Liver (tissue), 9 donors: ENCODE measurements around the gene CD109. TPM values are rescaled to one million over a fixed set of nuclear protein-coding genes. Genes with fewer than 3 reads are reported as not detected.

ENCODE experiments used
- DNase-seq: peaks from one replicate; pipeline ENCODE4 v3.0.0-alpha.2; 2017; ENCODE audit warnings: low spot score
- H3K27ac ChIP-seq, 2 donors: one replicate each; pipeline ENCODE4 v1.7.0; 2013; ENCODE audit warnings: inconsistent platforms in 2 of 2, low read length in 2 of 2, control low read depth in 1 of 2, low read depth in 1 of 2, mild to moderate bottlenecking in 1 of 2
- H3K27me3 ChIP-seq, 4 donors: one replicate each; pipeline versions ENCODE4 v1.6.1 to v1.7.0; 2013; ENCODE audit warnings: low read length in 3 of 4, inconsistent platforms in 1 of 4, mild to moderate bottlenecking in 1 of 4, moderate library complexity in 1 of 4; ENCODE audit not compliant: control insufficient read depth in 4 of 4, insufficient read depth in 4 of 4
- H3K36me3 ChIP-seq, 4 donors: one replicate each; pipeline versions ENCODE4 v1.6.1 to v1.7.0; 2013; ENCODE audit warnings: low read length in 3 of 4, mild to moderate bottlenecking in 3 of 4, low read depth in 1 of 4, moderate library complexity in 1 of 4; ENCODE audit not compliant: control insufficient read depth in 4 of 4, insufficient read depth in 3 of 4
- H3K4me1 ChIP-seq, 4 donors: one replicate each; pipeline versions ENCODE4 v1.6.1 to v1.7.0; 2013; ENCODE audit warnings: low read length in 3 of 4, mild to moderate bottlenecking in 3 of 4, moderate library complexity in 1 of 4; ENCODE audit not compliant: control insufficient read depth in 4 of 4, insufficient read depth in 4 of 4
- H3K4me3 ChIP-seq, 3 donors: one replicate each; pipeline versions ENCODE4 v1.6.1 to v1.7.0; 2013; ENCODE audit warnings: low read length in 3 of 3, control low read depth in 1 of 3, low read depth in 1 of 3, mild to moderate bottlenecking in 1 of 3
- H3K9ac ChIP-seq, 2 donors: one replicate each; pipeline ENCODE4 v1.7.0; 2013; ENCODE audit warnings: low read length in 2 of 2, mild to moderate bottlenecking in 2 of 2, moderate library complexity in 2 of 2, control low read depth in 1 of 2, low read depth in 1 of 2
- H3K9me3 ChIP-seq, 4 donors: one replicate each; pipeline versions ENCODE4 v1.6.1 to v1.7.0; 2013; ENCODE audit warnings: low read length in 3 of 4; ENCODE audit not compliant: control insufficient read depth in 4 of 4
- EGR1 ChIP-seq, 2 donors: IDR thresholded peaks; 2 replicates each; pipeline ENCODE4 v1.6.1; 2016 to 2018; ENCODE audit warnings: antibody characterized with exemption in 2 of 2, low read depth in 2 of 2
- FOXA1 ChIP-seq: IDR thresholded peaks from 2 replicates; pipeline ENCODE4 v1.6.1; 2016; ENCODE audit warnings: antibody characterized with exemption
- FOXA2 ChIP-seq: IDR thresholded peaks from 2 replicates; pipeline ENCODE4 v1.6.1; 2016; ENCODE audit warnings: antibody characterized with exemption
- GABPA ChIP-seq, 2 donors: IDR thresholded peaks in 1 of 2; conservative IDR thresholded peaks in 1 of 2; 2 replicates each; pipeline ENCODE4 v1.6.1; 2016; ENCODE audit warnings: antibody characterized with exemption in 2 of 2, mild to moderate bottlenecking in 1 of 2, moderate library complexity in 1 of 2
- HNF4A ChIP-seq, 2 donors: conservative IDR thresholded peaks; 2 replicates each; pipeline ENCODE4 v1.6.1; 2016; ENCODE audit warnings: antibody characterized with exemption in 2 of 2, mild to moderate bottlenecking in 2 of 2
- HNF4G ChIP-seq: IDR thresholded peaks from 2 replicates; pipeline ENCODE4 v1.6.1; 2016; ENCODE audit warnings: antibody characterized with exemption
- JUND ChIP-seq, 2 donors: IDR thresholded peaks; 2 replicates each; pipeline ENCODE4 v1.6.1; 2016; ENCODE audit warnings: antibody characterized with exemption in 2 of 2
- NR2F2 ChIP-seq: IDR thresholded peaks from 2 replicates; pipeline ENCODE4 v1.6.1; 2016; ENCODE audit warnings: antibody characterized with exemption
- RAD21 ChIP-seq, 2 donors: IDR thresholded peaks; 2 replicates each; pipeline ENCODE4 v1.6.1; 2016; ENCODE audit warnings: antibody characterized with exemption in 2 of 2, mild to moderate bottlenecking in 2 of 2
- RXRA ChIP-seq, 2 donors: IDR thresholded peaks; 2 replicates each; pipeline ENCODE4 v1.6.1; 2017 to 2018; ENCODE audit warnings: antibody characterized with exemption in 2 of 2, mild to moderate bottlenecking in 1 of 2
- SP1 ChIP-seq: IDR thresholded peaks from 2 replicates; pipeline ENCODE4 v1.6.1; 2018; ENCODE audit warnings: antibody characterized with exemption, mild to moderate bottlenecking
- TAF1 ChIP-seq: conservative IDR thresholded peaks from 2 replicates; pipeline ENCODE4 v1.6.1; 2016; ENCODE audit warnings: antibody characterized with exemption, mild to moderate bottlenecking
- YY1 ChIP-seq: IDR thresholded peaks from 2 replicates; pipeline ENCODE4 v1.6.1; 2016; ENCODE audit warnings: antibody characterized with exemption, mild to moderate bottlenecking
- WGBS: extraction: QIAGEN DNeasy Blood & Tissue Kit; methylation state at CpG from one replicate; pipeline ENCODE4 v1.1.7; 2013; 5-methylcytosine and 5-hydroxymethylcytosine counted together
- polyA plus RNA-seq, 2 donors: library from polyadenylated mRNA; stranded (reverse) in 1 of 2; unstranded in 1 of 2; fragments of 200-250 nt in 1 of 2; fragments of >200 nt in 1 of 2; fragmentation: Nextera tagmentation in 1 of 2; extraction: Ambion mirVana in 1 of 2; gene quantifications; one replicate each; pipeline versions ENCODE4 v1.2.1 to v1.2.3, GENCODE V29; 2013 to 2015
- total RNA-seq, 2 donors: library from RNA; depleted of rRNA; stranded (reverse); fragments of >200 nt; gene quantifications; one replicate each; pipeline ENCODE4 v1.2.3, GENCODE V29; 2014
- TF ChIP-seq, protein P1 (sequence below): fragments of 150-350 bp; IDR thresholded peaks from 2 replicates; pipeline ENCODE4 v1.5.1; 2017; ENCODE audit warnings: improper control_type of control experiment, low read depth, low read length; ENCODE audit not compliant: missing input control
- TF ChIP-seq, protein P2 (sequence below): IDR thresholded peaks from 2 replicates; pipeline ENCODE4 v1.6.1; 2016; ENCODE audit warnings: antibody characterized with exemption
- TF ChIP-seq, protein P3 (sequence below): IDR thresholded peaks from 2 replicates; pipeline ENCODE4 v1.6.1; 2016; ENCODE audit warnings: antibody characterized with exemption
- TF ChIP-seq, protein P4 (sequence below): IDR thresholded peaks from 2 replicates; pipeline ENCODE4 v1.6.1; 2016; ENCODE audit warnings: antibody characterized with exemption, mild to moderate bottlenecking
- TF ChIP-seq, protein P5 (sequence below): IDR thresholded peaks from 2 replicates; pipeline ENCODE4 v1.6.1; 2016; ENCODE audit warnings: antibody characterized with exemption
- donor health status: healthy.
- donor health status: healthy.
- donor health status: healthy.
- donor health status: healthy.
- donor health status: healthy.

Gene CD109
- total and polyA plus RNA-seq, 4 donors, result 0.18 to 2.0 (median 0.32) TPM

DNA sequence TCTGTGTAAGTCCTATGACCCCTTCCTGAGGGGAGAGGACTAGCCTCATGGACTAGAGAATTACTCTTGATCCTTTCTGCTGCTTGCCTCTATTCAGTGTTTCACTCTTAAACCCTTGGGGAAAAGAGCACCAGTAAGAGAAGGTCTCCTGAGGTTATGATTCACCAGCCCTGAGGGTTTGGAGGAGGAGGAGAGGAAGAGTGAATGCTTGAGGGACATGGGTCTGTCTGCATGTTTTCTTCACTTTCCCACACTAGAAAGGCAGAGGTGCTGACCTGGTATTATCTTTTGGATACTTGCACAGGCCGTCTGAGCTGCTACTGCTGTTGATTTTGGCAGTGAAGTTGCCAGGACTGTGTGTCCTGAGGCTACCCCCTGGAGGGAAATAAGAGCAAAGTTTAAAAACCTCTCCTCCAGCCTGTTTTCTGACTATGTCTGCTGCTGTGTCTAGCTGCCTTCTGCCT, 78.3 kb downstream of the CD109 start:
- 6% methylated on average over 1 of the region's 1 CpG for WGBS
- no peak overlapping the region for H3K9ac ChIP-seq
- no peak overlapping the region for H3K4me3 ChIP-seq
- peak overlapping the region; percentile 59 to 63 for H3K27ac ChIP-seq
- TF ChIP-seq, protein P1, sequence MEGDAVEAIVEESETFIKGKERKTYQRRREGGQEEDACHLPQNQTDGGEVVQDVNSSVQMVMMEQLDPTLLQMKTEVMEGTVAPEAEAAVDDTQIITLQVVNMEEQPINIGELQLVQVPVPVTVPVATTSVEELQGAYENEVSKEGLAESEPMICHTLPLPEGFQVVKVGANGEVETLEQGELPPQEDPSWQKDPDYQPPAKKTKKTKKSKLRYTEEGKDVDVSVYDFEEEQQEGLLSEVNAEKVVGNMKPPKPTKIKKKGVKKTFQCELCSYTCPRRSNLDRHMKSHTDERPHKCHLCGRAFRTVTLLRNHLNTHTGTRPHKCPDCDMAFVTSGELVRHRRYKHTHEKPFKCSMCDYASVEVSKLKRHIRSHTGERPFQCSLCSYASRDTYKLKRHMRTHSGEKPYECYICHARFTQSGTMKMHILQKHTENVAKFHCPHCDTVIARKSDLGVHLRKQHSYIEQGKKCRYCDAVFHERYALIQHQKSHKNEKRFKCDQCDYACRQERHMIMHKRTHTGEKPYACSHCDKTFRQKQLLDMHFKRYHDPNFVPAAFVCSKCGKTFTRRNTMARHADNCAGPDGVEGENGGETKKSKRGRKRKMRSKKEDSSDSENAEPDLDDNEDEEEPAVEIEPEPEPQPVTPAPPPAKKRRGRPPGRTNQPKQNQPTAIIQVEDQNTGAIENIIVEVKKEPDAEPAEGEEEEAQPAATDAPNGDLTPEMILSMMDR, result no peak
- TF ChIP-seq, protein P2, sequence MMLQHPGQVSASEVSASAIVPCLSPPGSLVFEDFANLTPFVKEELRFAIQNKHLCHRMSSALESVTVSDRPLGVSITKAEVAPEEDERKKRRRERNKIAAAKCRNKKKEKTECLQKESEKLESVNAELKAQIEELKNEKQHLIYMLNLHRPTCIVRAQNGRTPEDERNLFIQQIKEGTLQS, result no peak
- peak; percentile 95 to 99 for TF ChIP-seq RXRA (IDR thresholded peaks at IDR 0.05)
- no peak for TF ChIP-seq TAF1
- TF ChIP-seq, protein P3, sequence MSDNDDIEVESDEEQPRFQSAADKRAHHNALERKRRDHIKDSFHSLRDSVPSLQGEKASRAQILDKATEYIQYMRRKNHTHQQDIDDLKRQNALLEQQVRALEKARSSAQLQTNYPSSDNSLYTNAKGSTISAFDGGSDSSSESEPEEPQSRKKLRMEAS, result peak; percentile 25
- TF ChIP-seq FOXA1, result peak; percentile 91
- peak; percentile 57 to 67 for TF ChIP-seq RAD21 (IDR thresholded peaks at IDR 0.05)
- peak; percentile 54 for TF ChIP-seq YY1
- TF ChIP-seq, protein P4, sequence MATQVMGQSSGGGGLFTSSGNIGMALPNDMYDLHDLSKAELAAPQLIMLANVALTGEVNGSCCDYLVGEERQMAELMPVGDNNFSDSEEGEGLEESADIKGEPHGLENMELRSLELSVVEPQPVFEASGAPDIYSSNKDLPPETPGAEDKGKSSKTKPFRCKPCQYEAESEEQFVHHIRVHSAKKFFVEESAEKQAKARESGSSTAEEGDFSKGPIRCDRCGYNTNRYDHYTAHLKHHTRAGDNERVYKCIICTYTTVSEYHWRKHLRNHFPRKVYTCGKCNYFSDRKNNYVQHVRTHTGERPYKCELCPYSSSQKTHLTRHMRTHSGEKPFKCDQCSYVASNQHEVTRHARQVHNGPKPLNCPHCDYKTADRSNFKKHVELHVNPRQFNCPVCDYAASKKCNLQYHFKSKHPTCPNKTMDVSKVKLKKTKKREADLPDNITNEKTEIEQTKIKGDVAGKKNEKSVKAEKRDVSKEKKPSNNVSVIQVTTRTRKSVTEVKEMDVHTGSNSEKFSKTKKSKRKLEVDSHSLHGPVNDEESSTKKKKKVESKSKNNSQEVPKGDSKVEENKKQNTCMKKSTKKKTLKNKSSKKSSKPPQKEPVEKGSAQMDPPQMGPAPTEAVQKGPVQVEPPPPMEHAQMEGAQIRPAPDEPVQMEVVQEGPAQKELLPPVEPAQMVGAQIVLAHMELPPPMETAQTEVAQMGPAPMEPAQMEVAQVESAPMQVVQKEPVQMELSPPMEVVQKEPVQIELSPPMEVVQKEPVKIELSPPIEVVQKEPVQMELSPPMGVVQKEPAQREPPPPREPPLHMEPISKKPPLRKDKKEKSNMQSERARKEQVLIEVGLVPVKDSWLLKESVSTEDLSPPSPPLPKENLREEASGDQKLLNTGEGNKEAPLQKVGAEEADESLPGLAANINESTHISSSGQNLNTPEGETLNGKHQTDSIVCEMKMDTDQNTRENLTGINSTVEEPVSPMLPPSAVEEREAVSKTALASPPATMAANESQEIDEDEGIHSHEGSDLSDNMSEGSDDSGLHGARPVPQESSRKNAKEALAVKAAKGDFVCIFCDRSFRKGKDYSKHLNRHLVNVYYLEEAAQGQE, result peak; percentile 58
- peak; percentile 95 for TF ChIP-seq SP1
- peak; percentile 74 to 76 for TF ChIP-seq HNF4A (conservative IDR thresholded peaks at IDR 0.05)
- TF ChIP-seq, protein P5, sequence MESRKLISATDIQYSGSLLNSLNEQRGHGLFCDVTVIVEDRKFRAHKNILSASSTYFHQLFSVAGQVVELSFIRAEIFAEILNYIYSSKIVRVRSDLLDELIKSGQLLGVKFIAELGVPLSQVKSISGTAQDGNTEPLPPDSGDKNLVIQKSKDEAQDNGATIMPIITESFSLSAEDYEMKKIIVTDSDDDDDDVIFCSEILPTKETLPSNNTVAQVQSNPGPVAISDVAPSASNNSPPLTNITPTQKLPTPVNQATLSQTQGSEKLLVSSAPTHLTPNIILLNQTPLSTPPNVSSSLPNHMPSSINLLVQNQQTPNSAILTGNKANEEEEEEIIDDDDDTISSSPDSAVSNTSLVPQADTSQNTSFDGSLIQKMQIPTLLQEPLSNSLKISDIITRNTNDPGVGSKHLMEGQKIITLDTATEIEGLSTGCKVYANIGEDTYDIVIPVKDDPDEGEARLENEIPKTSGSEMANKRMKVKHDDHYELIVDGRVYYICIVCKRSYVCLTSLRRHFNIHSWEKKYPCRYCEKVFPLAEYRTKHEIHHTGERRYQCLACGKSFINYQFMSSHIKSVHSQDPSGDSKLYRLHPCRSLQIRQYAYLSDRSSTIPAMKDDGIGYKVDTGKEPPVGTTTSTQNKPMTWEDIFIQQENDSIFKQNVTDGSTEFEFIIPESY, result no peak
- TF ChIP-seq GABPA (IDR thresholded peaks at IDR 0.05 in 1 of 2, conservative IDR thresholded peaks at IDR 0.05 in 1 of 2), result no peak
- TF ChIP-seq NR2F2, result peak; percentile 98
- TF ChIP-seq FOXA2, result peak; percentile 92
- TF ChIP-seq JUND (IDR thresholded peaks at IDR 0.05), result peak in 1 of 2 donors; percentile 72
- peak; percentile 36 for TF ChIP-seq HNF4G
- no peak for TF ChIP-seq EGR1 (IDR thresholded peaks at IDR 0.05; ENCODE audit: low read depth in 2 of 2)
- H3K4me1 ChIP-seq, result peaks cover 2 to 22% (median 15%) of the 10 kb centered on the region in 4 donors
- H3K36me3 ChIP-seq, result no peaks in the 10 kb centered on the region
- no peaks in the 10 kb centered on the region for H3K27me3 ChIP-seq
- H3K9me3 ChIP-seq, result no peaks in the 10 kb centered on the region
- no peak for DNase-seq
